GM20000 (cell line): ENCODE measurements around the gene CHDH.

Experiments
- DNase-seq: peaks from one replicate; pipeline ENCODE4 v3.0.0; 2012; ENCODE audit warnings: low spot score
- CTCF ChIP-seq: IDR thresholded peaks from 2 replicates; pipeline ENCODE4 v1.5.1; 2012; ENCODE audit warnings: mild to moderate bottlenecking, control low read depth; ENCODE audit errors: extremely low read depth, missing control alignments

The CHDH gene

GRCh38 chr3:53846134-53846850, at the start of gene CHDH, which contains the start of gene IL17RB:
CHDH (minus strand) TSS chr3:53846419; CDS start chr3:53824008, 22,411 bp downstream.
IL17RB (plus strand) TSS chr3:53846568; CDS start chr3:53846589, 21 bp downstream.
- no peak for TF ChIP-seq CTCF
- peak; percentile 84 for DNase-seq

- DNase-seq, result no peak
- no peak for TF ChIP-seq CTCF
Measured at GRCh38 chr3:53892286-53892637, 46.0 kb upstream of the CHDH start.

- TF ChIP-seq CTCF, result no peak
Measured at GRCh38 chr3:53891497-53892285, 45.5 kb upstream of the CHDH start, which contains the start of gene SELENOK. SELENOK (minus strand) TSS chr3:53891859.

GRCh38 chr3:53890726-53891475, 44.7 kb upstream of the CHDH start:
- no peak for TF ChIP-seq CTCF
- peak; percentile 34 for DNase-seq

More at GRCh38 chr3:53891497-53892285, 45.5 kb upstream of the CHDH start, which contains the start of gene SELENOK:
- peak; percentile 93 for DNase-seq

- no peak for TF ChIP-seq CTCF
- DNase-seq, result no peak
Measured at GRCh38 chr3:53888232-53888631, 42.0 kb upstream of the CHDH start.

GRCh38 chr3:53887446-53887845, 41.2 kb upstream of the CHDH start:
- DNase-seq, result no peak
- TF ChIP-seq CTCF, result no peak
